ENCODE data around the gene DOCK9.

GRCh38 chr13:98874029-98874397, 103.9 kb downstream of the DOCK9 start:
- TF ChIP-seq CTCF (IDR thresholded peaks at IDR 0.05; ENCODE audit: low read length) (no peak), EZH2 (optimal IDR thresholded peaks at IDR 0.05; ENCODE audit: low read depth, low read length) (no peak)
